Lower leg skin (tissue), 4 donors: ENCODE data around the gene SCRG1. TPM values are rescaled to one million over a fixed set of nuclear protein-coding genes. Genes with fewer than 3 reads are reported as not detected.

Source experiments
- DNase-seq, 2 donors: peaks; one replicate each; pipeline ENCODE4 v3.0.0-alpha.2; 2019; ENCODE audit warnings: low spot score in 2 of 2
- H3K4me3 ChIP-seq: fragments of 200-600 bp; sonication (generic); 2 replicates; pipeline ENCODE4 v1.5.1; 2017; ENCODE audit warnings: mild to moderate bottlenecking, low read depth; ENCODE audit not compliant: poor library complexity, severe bottlenecking
- CTCF ChIP-seq, 3 donors: fragments of 450-650 bp; IDR thresholded peaks; one replicate each; pipeline ENCODE4 v1.5.1; 2016; ENCODE audit warnings: antibody characterized with exemption in 3 of 3, mild to moderate bottlenecking in 3 of 3, moderate library complexity in 2 of 3
- POLR2A ChIP-seq, 2 donors: fragments of 450-650 bp; IDR thresholded peaks; one replicate each; pipeline ENCODE4 v1.6.1; 2016 to 2017; ENCODE audit warnings: antibody characterized with exemption in 2 of 2, mild to moderate bottlenecking in 1 of 2, moderate library complexity in 1 of 2
- WGBS, 2 donors: methylation state at CpG; one replicate each; pipeline ENCODE4 v1.1.5; 2018; 5-methylcytosine and 5-hydroxymethylcytosine counted together
- intact Hi-C: fragments of 100-400 bp; cut with DNase I; formaldehyde crosslinking; loops from one replicate; pipeline ENCODE4 v1.15.0; 2023; ENCODE audit warnings: low total_unique reads
- total RNA-seq, 4 donors: library from RNA; depleted of rRNA; stranded (reverse); fragments of >200 nt; gene quantifications; one replicate each; pipeline ENCODE4 v1.1.0, GENCODE V29; 2016

Gene SCRG1
- total RNA-seq, 4 donors from 2014 or later = 0.71 TPM; not detected in 3

GRCh38 chr4:173381610-173382009, 17.3 kb downstream of the SCRG1 start:
- no peak for DNase-seq
- intact Hi-C loops = no loop called here
- TF ChIP-seq CTCF (IDR thresholded peaks at IDR 0.05) = no peak
- TF ChIP-seq POLR2A (IDR thresholded peaks at IDR 0.05) = no peak
- no peak overlapping the region for H3K4me3 ChIP-seq
- 24 to 42% methylated on average over 1 of the region's 1 CpG for WGBS, 2 donors

GRCh38 chr4:173380987-173381386, 17.9 kb downstream of the SCRG1 start:
- DNase-seq = no peak
- no peak for TF ChIP-seq POLR2A (IDR thresholded peaks at IDR 0.05)
- no peak for TF ChIP-seq CTCF (IDR thresholded peaks at IDR 0.05)
- no peak overlapping the region for H3K4me3 ChIP-seq
- intact Hi-C loops = no loop called here

GRCh38 chr4:173379929-173380328, 19.0 kb downstream of the SCRG1 start:
- 94 to 97% methylated on average over 3 of the region's 3 CpGs for WGBS, 2 donors
- no peak overlapping the region for H3K4me3 ChIP-seq
- TF ChIP-seq CTCF (IDR thresholded peaks at IDR 0.05) (no peak), POLR2A (IDR thresholded peaks at IDR 0.05) (no peak)
- DNase-seq = no peak
- intact Hi-C loops = no loop called here

- 93 to 95% methylated on average over 2 of the region's 2 CpGs for WGBS, 2 donors
- intact Hi-C loops = loop anchor here (5.0 kb wide), 1 partner anchor 37 kb away; no protein-coding TSS in a partner anchor
- H3K4me3 ChIP-seq = no peak overlapping the region
- DNase-seq = no peak
- TF ChIP-seq CTCF (IDR thresholded peaks at IDR 0.05) (no peak), POLR2A (IDR thresholded peaks at IDR 0.05) (no peak)
These were observed 24.3 kb downstream of the SCRG1 start for GRCh38 chr4:173374588-173374987.

GRCh38 chr4:173371292-173372192, 27.4 kb downstream of the SCRG1 start:
- H3K4me3 ChIP-seq = peak overlapping the region; percentile 82
- 0 to 1% methylated on average over 41 to 64 of the region's 68 CpGs for WGBS, 2 donors
- peak; percentile 69 to 94 for DNase-seq
- TF ChIP-seq CTCF (IDR thresholded peaks at IDR 0.05) (no peak), POLR2A (IDR thresholded peaks at IDR 0.05) (no peak)
- intact Hi-C loops = loop anchor here (5.0 kb wide), 1 partner anchor 34 kb away; no protein-coding TSS in a partner anchor
